IPS DF 19.7 (cell line): ENCODE results near the gene NPTN.
"Not testable (repeated sequence)": the region's sequence is repeated elsewhere in the genome, so short reads cannot be mapped to it uniquely, and the experiment has no call there.

Experiments
- DNase-seq: peaks from one replicate; pipeline ENCODE4 v3.0.0-alpha.2; 2013; ENCODE audit warnings: low read depth, low spot score

NPTN gene

DNA sequence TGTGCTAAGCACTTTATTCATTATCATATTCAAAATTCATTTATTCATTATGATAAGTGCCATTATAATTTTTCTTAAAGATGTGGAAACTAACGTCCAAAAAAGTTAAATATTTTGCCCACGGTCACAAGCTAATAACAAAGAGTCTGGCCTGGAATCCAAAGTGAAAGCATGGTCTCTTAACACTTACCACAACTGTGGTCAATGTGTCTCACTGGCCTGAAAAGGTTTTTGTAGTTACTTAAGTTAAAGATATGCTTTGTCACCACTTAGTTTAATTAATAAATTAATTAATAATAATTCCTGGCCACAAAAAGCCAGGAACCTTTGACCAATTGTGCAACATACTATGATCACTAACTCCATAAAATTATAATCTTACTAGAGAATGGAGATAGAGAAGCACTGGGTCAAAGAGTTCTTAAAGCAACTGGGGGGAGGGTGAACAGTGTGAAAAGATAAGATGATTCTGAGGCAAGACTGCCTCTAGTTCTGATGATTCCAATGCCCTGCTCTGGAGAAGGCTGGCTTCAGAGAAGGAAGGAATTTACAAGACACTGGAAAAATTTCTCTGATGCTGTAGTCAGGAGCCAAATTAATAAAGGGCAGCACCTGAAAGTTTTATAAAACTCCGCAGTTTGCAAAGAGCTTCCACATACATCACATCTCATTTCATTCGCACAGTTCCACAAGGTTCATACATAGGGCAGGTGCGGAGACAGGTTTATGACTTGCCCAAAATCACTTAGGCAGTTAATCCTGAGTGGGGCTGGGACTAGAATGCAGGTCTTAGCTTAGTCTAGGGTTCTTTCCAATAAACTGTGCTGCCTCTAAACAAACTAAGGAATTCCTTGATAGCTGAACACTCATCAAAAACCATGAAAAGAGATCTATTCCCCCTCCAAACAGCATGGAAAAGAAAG, 32.5 kb downstream of the NPTN start:
- no peak for DNase-seq

DNA sequence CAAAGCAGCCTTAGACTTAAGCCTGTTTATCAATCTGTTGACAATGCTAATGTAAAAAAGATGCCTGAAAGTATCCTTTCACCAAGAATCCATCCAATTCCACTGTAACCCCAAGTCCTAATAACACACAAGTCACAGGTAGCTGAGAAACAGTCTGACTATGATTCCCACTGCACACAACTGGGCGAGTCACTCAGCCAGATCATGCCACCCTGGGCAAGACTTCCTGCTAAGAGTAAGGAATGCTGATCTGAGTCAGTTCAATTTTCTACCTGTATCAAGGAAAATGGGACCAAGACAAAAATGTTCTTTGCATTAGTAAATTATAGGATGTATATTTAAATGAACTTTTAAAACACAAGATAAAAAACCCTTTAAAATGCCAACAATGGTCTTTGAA, 33.3 kb downstream of the NPTN start:
- DNase-seq, result no peak

GRCh38 chr15:73598530-73599160, 34.5 kb downstream of the NPTN start:
- DNase-seq, result no peak

GRCh38 chr15:73597036-73597638, 36.1 kb downstream of the NPTN start:
- no peak for DNase-seq

GRCh38 chr15:73596174-73596573, 37.0 kb downstream of the NPTN start:
- DNase-seq, result no peak

DNA sequence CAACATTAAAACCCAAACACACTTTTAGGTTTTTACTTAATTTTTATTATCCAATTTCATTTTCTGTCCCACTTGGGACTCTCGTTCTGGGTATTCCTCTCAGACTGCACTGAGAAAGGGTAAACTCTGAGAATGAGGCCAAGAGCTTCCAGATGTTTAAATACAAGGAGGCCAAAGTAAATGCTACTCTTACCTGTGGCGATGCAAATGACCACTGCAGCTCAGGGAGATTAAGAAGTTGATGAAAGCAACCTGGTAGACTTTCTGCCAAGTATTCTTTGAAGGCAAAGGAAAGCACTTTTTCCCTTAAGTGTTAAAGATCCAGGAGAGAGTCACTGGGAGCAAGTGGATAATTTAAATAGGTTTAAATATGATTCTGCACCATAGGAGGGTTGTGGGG, 39.1 kb downstream of the NPTN start:
- no peak for DNase-seq

- no peak for DNase-seq
These were observed 39.7 kb downstream of the NPTN start for GRCh38 chr15:73593304-73594074.

DNA sequence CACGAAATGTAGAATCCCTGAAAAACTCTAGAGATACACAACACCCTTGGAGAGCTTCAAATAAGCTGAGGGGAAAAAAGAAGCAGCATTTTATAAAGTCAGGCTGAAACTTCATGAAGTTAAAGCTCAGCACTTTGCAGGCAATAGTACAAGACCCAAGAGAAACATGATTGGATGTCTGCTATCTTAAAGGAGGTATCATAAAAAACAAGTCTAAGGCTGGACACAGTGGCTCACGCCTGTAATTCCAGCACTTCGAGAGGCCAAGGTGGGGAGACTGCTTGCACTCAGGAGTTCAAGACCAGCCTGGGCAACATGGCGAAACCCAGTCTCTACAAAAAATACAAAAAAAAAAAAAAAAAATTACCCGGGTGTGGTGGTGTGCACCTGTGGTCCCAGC, 42.9 kb downstream of the NPTN start:
- DNase-seq, result no peak

- DNase-seq, result no peak
These were observed 43.4 kb downstream of the NPTN start for GRCh38 chr15:73589766-73590165.

GRCh38 chr15:73585871-73586654, 47.1 kb downstream of the NPTN start:
- DNase-seq, result no peak

- no peak for DNase-seq
These were observed 48.3 kb downstream of the NPTN start for GRCh38 chr15:73584699-73585420.

- DNase-seq, result no peak
These were observed 49.6 kb downstream of the NPTN start for GRCh38 chr15:73583544-73583943.

DNA sequence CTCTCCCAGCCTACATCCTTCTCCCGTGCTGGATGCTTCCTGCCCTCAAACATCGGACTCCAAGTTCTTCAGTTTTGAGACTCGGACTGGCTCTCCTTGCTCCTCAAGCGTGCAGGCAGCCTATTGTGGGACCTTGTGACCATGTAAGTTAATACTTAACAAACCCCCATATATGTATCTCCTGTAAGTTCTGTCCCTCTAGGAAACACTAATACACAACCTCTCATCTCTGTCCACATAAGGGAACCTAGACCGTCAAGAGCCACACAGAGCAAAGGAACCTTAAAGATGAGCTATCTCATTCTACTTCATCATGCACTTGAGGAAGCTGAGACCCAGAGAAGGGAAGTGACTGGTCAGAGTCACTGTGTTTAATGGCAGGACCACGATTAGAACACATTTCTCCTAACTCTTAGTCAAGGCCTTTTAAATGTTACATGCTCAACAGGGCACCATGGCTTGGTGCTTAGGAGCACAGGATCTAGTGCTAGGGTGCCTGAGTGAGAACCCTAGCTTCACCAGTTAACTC, 50.3 kb downstream of the NPTN start:
- no peak for DNase-seq

- no peak for DNase-seq
These were observed 55.2 kb downstream of the NPTN start for GRCh38 chr15:73578026-73578425.

GRCh38 chr15:73577593-73577992, 55.6 kb downstream of the NPTN start:
- DNase-seq, result not testable (repeated sequence)

- no peak for DNase-seq
These were observed 57.4 kb downstream of the NPTN start for GRCh38 chr15:73575636-73576247.

- DNase-seq, result no peak
These were observed 59.6 kb downstream of the NPTN start for GRCh38 chr15:73573572-73573971.

DNA sequence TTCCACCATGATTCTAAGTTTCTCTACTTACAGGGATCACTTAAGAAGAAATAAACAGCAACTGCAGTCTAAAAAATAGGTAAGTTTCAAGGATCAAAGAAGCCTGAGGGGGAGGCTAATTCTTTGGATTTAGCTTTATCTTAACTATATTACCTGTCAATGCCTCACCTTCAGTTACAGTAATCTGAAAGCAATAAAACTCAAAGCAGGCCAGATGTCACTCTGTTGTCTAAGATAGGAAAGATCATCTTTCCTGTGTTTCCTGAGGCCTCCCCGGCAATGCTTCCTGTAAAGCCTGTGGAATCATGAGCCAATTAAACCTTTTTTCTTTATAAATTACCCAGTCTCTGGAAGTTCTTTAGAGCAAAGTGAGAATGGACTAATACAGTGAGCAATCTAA, 60.2 kb downstream of the NPTN start:
- DNase-seq, result no peak

- DNase-seq, result no peak
These were observed 60.9 kb downstream of the NPTN start for GRCh38 chr15:73572296-73572695.

DNA sequence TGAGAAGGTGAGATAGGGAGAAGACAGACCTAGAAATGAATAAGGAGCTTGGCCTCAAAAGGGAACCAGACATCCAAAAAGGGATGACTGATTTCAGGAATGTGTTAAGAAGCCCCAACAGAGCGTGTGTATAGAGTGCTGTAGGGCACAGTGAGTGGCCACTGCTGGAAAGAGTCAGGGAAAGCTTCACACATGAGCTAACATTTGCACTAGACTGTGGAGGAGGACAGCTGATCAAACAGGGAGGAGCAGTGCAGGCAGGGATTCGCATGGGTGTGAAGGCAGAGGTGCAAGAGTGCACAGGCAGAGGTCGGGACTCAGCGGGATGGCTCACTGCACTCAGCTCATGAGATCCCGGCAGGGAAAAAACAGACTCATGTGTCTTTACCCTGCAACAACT, 61.8 kb downstream of the NPTN start:
- DNase-seq, result no peak
